T follicular helper cell (primary cell): ENCODE results near the gene LRRC28.

ENCODE experiments used
- DNase-seq: peaks from one replicate; pipeline ENCODE4 v3.0.0-alpha.2; 2020; ENCODE audit warnings: low read depth

LRRC28 gene

DNA sequence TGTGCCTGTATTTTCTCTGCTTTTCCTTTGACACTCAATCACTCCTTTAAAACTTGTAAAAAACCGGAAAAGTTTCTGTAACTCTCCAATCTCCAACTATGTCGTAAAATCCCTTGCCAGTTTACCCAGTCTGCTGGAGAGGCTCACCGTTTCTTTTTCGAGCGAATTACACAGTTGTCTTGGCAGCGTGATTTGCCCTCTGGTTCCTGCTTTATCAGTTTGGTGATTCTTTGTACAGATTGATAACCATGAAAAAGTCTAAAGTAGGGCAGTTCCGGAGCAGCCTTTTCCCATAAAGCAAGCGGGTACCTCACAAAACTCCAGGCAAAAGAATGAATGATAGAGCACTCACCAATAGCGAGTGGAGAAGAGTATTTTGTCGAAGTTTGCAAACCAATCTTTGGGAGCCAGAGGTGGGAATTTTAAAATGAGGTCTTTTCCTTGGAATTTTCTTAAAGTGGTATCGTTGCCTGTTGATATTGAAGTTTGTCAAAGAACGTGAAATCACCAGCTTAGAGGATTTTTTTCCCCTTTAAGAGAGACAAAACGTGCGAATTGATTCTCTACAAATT, 1.9 kb upstream of the LRRC28 start, which contains the start of gene TTC23:
TSS of gene TTC23 (minus strand) at position 312 of the 572 bp plus-strand sequence. CDS start 20,869 bp downstream, outside the sequence.
- no peak for DNase-seq

DNA sequence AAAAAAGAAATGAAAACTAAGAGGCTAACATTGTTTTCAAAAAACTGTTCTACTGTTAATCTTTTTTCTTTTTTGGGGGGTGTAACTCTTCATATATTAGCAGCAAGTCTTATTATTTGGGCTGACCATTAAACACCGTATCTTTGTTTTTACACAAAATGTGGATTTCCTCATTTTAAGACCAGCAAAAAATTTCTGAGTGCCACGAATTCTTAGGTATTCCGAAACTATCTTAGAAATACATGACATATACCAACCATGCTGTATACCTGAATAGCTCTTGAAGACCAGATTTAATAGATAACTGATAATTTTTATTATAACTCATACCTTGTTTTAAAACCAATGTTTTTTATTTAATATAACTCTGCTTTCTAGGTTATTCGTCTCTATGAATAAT, 1.3 kb upstream of the LRRC28 start:
- no peak for DNase-seq

DNA sequence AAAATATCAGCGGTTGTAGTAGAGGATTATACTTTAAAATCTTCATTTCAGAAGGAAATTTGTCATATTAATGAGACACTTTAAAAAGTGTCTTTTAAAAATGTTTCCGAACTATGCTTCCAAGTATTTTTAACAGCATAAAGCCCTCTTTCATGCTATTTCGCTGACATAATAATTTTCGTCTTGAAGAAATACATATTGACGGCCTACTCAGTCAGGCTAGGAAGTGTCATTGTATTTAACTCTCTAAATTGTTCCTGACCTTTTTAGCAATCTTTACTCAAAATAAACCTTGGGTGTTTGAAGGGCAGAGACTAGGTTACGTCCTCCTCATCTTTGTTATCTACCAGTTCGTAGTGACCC, 806 bp upstream of the LRRC28 start:
- no peak for DNase-seq

DNA sequence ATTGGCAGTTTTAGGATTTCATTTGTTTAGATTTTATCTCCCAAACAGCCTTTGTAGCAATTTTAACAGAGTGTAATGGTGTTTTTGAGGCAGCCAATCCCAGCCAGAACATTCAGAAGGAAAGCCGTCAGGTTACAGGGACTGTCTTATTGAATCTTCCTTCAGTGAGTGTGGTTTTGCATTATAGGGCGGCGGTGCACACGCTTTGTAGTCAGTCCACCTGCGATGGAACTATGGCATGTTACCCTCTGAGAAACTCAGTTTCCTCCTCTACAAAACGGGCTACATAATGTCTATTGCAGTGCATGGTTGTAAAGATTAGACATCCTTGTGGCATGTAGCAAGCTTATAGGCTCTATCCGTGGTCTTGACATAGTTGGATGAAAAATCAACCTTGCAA, 1.0 kb downstream of the LRRC28 start:
- no peak for DNase-seq

DNA sequence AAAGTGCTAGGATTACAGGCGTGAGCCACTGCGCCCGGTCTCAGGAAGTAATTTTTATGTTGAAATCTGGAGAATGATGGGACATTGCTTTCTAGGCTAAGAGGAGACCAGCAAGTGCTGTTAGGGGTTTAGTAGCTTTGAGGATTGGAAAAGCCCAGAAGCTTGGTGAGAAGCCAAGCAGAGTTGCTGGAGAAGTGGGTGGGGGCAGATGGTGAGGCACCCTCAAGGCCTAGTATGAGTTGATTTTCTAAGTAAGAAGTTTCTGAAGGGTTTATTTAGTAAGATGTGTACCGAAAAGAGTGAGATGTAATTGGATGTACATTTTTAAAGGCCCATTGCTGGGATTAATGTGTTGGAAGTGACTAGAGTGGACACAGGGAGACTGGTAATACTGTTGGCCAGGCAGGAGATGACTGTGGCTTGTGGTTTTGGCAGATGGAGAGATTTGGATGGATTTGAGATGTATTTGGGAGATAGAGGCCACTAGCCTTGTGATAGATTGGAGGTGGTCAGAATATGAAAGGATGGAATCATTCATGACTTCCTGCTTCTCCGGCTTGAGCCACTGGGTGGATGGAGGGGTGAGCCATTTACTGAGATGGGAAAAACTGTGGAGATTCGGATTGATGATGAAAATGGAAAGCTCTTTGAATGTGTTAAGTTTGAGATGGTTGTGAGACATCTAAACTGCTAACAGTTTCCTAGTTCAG, 2.3 kb downstream of the LRRC28 start:
- no peak for DNase-seq

DNA sequence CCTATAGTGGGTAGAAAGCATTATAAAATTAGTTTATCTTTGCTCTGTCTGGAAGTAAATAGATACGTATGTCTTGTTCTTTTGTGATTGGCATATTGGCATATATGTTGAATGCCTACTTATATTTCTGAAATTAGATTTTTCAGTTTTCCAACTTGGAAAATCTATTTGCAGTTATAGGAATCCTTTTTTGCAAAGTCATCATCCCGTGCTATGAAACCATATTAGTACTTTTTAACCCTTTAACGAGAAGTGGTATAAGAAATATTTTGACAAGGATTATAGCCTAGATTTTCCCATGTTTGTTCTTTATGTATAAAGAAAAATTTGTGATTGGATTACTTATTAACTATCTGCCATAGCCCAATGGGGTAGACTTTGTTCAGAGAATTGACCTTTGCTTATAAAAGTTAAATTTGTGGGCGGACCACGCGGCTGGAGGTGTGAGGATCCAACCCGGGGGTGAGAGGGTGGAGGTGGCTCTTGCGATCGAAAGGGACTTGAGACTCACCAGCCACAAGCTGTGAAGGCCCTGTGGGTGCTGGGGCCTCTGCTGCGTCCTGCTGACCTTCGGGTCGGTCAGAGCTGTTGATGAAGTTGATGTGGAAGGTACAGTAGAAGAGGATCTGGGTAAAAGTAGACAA, 5.9 kb downstream of the LRRC28 start:
- DNase-seq: no peak

DNA sequence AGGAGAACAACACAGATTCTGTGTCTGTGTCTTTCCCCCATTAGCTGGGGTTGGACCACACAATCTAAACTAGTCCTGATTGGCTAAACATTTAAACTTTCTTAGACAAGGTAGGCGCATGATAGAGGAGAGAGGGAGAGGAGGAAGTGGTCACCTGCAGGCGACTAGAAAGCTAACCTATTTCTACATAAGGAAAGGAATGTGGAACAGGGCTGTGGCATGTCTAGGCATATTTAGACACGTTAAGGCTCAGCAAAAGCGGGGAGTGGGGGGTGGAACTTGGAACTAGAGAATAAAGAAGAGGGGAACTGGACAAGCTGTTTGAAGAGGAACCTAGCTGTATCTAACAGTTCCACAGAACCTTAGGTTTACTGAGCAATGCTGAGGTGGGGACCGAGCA, 12.8 kb downstream of the LRRC28 start:
- no peak for DNase-seq

DNA sequence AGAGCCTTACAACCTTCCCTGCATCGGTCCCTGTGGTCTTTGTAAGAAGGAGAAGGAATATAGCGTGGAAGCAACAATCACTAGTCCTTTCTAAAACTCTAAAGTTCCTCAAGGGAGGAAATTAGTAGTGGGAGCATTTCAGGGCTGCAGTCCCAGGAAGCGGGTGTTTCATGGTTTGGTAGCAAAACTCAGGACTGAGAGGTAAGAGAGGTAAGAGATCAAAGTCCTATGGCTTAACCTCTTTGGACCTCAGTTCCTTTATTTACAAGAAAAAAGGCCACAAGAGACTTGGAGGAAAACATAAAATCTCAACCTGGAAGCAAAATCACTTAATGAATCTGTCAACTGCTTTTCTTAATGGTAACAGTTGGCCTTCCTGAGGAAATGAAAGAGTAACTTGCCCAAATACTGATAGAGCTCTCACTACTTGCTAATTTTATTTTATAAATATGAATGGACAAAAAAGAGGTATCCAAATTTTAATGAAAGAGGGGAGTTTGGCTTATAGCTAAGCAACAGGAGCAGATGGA, 14.3 kb downstream of the LRRC28 start:
- DNase-seq: no peak

DNA sequence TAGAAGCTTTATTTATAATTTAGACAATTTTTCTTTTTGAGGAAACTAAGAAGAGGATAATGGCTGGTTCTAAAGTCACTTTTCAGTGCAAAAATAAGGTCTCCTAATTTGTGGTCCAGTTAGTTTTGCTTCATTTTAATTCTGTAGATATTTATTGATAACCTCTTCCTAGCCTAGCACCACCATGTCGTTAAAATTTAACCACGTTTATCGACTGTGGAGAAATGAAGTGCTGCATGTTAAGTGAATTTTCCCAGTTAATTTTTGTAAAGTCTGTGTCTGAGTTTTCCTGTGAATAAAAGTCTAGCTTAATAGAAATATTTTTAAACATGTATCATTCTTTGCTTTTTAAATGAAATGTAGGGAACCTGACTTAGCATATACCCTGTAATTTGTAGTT, 16.7 kb downstream of the LRRC28 start:
- no peak for DNase-seq

DNA sequence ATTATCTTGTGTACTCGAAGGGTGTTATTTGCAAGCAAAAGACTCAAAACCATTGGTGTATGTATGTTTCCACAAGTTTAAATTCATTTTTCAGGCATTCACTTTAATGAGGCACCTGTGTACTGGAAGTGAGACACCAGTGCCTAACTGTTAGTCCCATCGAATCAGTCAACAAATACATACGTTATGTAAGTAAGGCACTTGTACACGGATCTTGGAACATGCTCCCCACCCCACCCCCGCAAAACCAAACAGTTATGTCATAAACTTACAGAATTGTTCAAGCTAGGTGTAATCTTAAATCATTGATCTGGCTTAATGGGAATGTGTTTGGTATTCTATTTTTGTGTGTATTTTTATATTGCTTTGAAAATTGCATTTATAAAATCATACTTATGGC, 17.1 kb downstream of the LRRC28 start:
- DNase-seq: no peak

DNA sequence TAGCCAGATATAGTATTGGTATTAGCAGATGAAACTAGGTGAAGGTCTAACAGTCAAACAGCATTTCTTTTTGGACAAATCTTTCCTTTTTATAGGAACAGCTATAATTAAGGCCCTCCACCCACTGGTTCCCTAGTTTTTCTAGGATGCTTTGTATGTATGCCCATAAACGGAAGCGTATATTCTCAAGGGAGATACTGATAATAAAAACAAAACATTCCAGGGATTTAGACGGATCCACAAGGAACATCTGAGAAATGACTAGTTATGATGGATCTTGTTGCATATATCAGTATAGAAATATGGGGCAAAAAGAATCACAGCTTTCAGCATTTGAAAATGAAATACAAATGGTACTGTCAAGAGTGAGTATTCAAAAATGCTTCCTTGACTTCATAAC, 22.5 kb downstream of the LRRC28 start:
- no peak for DNase-seq

DNA sequence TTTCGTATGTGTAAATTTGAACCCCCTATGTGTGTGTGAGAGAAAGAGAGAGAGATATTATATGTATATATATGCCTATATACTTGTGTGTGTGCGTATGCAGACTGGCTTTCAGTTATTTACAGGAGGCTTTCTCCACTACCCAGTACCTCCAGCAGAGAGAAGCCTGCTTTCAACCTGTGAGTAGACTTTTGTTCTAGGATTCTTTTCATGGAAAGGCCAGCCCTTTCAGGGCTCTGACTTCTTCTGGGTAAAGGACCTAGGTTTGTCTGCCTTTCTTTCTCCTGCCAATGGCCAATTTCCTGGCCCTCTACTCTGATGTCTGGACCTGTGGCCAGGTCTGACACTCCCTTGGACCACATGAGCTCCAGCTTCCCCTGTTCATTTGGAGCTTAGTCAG, 23.8 kb downstream of the LRRC28 start:
- no peak for DNase-seq

DNA sequence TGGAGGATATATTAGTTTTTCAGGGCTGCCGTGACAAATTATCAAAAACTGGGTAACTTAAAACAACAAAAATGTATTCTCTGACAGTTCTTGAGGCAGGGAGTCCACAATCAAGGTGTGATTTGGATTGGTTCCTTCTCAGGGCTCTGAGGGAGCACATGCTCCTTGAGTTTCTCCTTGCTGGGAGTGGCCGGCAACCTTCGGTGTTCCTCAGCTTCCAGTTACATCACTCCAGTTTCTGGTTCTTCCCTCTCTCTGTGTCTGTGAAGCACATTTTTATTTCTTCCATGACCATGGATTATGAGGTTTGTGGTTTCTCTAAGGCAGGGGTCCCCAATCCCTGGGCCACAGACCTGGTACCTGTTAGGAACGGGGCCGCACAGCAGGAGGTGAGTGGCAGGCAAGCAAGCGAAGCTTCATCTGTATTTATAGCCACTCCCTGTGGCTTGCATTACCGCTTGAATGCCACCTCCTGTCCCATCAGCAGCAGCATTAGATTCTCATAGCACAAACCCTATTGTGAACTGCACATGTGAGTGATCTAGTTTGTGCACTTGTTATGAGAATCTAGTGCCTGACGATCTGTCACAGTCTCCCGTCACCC, 24.3 kb downstream of the LRRC28 start:
- no peak for DNase-seq

DNA sequence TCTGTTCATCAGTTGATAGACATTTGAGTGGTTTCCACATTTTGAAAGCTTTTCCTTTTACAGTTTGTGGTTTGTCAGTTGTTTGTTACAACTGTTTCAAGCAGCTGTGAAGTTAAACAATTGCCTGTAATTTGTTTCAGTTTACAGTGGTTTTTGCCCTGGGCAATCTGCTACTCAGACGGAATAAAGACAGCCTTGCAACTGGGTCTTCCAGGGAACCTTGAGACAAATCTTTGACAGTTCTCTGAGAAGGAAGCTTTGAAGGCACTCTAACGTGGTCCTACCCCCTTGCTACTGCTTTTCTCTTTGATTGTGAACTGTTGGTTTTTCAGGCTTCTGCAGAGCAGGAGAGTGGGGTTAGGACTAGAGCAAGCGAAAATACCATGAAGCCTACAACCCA, 28.0 kb downstream of the LRRC28 start:
- no peak for DNase-seq

DNA sequence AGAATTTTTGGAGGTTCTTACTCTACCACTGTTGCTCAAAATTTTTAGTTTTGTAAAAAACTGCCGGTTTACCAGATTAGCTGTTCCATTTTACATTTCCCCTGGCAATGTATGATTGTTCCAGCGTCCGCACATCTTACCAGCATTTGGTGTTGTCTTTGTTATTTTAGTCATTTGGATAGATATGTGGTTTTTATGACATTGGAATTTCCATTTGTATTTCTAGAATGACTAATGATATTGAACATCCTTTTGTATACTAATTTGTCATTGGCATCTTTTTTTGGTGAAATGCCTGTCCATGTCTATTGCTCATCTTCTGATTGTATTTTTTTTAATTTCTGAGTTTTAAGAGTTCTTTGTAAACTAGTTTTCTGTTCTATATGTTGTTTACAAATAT, 28.5 kb downstream of the LRRC28 start:
- no peak for DNase-seq

DNA sequence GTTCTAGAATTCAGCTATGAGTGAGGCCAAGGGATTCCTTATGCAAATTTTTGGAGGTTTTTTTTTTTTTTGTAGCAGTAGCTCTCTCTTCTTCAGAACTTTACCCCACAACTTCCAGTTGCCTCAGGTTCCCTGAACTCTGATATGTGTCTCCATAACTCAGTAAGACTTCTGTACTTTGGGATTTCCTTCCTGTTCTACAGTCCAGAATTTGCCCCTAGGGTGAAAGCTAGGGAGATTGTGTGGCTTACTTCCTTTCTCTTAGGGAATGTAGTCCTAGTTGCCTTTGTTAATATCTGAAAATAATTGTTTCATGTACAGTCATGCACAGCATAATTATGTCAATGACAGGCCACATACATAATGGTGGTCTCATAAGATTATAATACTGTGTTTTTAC, 30.8 kb downstream of the LRRC28 start:
- DNase-seq: no peak

DNA sequence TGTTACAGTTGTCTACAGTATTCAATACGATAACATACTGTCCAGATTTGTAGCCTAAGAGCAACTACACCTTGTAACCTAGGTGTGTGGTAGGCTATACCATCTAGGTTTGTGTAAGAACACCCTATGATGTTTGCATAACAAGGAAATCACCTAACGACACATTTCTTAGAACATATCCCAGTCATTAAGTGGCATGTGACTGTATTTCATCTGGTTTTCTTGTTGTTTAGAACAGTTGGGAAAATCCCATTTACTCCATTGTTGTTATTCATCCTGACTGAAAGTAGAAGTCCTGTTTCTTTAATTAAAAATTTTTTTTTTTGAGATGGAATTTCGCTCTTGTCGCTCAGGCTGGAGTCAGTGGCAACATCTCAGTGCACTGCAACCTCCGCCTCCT, 31.3 kb downstream of the LRRC28 start:
- no peak for DNase-seq

DNA sequence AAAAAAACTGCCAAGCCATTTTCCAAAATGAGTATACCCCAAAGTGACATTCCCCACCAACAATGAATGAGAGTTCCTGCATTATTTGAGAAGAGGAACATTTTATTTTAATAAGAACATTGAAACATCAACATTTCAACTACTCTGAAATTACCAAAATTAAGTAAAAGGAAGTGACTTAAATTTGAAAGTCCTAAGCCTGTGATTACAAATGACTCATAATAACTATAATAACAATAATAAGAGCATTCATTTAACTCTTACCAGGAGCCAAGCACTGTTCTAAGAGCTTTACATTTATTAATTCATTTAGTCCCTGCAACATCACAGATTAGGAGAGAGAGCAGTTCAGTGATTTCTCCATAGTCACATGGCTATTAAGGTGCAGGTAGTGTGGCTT, 32.4 kb downstream of the LRRC28 start:
- DNase-seq: no peak

DNA sequence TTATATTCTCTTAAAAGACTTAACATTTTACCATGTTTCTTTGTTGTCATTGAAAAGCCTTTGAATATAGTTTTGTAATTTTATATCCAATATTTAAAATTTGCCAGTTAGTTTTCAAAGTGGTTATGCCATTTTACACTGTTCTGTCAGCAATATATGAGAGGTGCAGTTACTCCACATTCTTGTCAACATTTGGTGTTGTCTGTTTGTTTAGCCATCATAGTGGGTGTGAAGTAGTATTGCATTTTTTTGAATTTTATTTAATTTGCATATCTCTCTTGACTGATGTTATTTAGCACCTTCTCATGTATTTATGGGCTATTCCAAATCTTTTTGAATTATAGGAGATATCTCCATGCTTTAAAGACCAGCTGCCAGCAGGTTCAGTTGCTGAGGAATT, 40.4 kb downstream of the LRRC28 start:
- no peak for DNase-seq

DNA sequence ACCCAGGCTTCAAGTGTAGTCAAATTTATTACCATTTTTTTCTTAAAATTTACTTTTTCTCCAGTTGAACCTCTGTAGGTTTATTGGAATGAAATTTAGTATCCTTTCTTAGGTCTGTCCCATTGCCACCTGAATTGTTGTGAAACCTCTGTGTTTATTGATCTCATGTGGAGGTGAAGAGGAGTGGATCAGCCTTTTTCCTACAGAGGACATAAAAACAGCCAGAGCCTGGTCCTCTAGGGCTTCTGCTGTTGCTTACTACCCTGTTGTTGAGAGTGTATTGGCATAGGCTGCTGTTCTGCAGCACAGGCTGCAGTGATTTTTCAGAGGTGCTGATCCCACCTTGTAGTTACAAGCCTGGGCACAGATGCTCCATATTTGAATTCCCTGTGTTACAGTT, 44.6 kb downstream of the LRRC28 start:
- DNase-seq: no peak

DNA sequence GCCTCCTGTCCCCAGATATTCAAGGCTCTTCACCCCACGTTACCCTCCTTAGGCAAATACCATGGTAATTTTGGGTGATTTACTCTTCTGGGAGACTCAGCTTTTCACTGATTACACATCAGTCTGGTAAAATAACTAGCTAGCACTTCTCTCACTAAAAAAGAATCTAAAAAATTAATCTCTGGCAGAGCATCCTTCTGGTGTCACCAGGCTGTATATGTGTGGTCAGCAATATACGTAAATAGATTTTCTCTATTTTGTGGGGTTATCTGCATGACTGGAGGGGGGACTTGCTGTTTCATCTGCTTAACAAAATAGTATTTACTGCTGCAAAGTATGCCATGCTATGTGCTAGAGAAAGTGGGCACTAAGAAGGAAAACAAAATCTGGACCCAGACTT, 45.1 kb downstream of the LRRC28 start:
- DNase-seq: no peak

DNA sequence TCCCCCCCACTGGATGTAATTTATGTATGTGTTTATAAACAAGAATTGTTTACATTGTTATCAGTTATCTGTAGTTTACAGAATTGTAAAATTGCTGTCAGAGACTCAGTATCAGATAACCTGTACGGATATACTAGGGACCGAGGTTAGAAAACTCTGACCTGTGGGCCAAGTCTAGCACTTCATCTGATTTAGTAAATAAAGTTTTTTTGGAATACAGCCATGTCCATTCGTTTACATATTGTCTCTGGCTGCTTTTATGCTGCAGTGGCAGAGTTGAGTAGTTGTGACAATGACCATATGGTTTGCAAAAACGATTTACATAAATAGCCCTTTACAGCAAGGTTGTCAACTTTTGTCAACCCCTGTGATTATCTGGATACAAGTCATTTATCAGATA, 52.6 kb downstream of the LRRC28 start:
- DNase-seq: no peak
